Measurements from ENCODE around the gene HCK. TPM values are rescaled to one million over a fixed set of nuclear protein-coding genes. Genes with fewer than 3 reads are reported as not detected.

Gene HCK
- polyA plus RNA-seq, 1 experiment, result 0.05 TPM

DNA sequence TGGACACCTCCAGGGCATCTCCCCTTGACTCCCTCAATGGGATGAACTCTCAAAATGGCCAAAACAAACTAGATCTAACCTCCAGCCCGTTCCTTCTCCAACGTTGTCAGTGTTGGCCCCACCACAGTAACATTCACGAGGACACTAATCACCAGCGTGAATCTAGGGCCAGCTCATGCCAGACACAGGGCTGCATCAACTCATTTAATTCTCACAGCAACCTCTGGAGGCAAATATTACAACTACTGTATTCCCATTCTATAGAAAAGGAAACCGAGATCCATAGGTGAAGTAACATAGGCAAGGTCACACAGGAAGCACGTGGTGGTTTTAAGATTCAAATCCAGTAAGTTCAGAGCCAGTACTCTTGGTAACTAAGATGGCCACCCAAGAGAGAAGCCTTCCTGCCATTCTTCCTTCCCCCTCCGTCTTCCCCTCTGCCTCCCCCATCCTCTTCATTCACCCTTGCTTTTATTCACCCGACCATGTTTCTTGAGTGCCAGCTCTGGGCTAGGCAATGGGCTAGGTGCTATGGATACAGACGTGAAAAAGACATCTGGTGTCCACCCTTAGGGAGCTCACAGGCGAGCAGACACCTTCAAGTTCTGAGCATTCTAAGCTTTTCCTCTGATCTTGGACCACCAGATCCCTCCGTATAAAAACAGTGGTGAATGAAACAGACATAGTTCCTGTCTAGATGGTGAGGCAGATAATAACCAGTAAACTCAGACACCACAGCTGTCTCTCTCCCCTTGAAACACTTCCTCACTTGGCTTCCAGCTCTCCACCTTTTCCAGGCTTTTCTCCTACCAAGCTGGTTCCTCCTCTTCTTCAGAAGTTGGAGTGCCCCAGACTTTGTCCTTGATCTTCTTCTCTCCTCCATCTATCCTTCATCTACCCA lies 32.2 kb upstream of the HCK start:
- ChIA-PET POLR2A (no interaction called here), CTCF (interaction anchor here (1.9 to 5.2 kb wide), 4 partner anchors 11 to 173 kb away, joined by 5 to 40 read pairs (median 8); no protein-coding TSS in a partner anchor)
- no peak overlapping the region for H3K4me3 ChIP-seq (ENCODE audit: low read depth, low read length)
- peaks cover 33% of the 10 kb centered on the region for H3K27me3 ChIP-seq (ENCODE audit: control insufficient read depth, insufficient read depth, low read length)
- H3K36me3 ChIP-seq (ENCODE audit: control insufficient read depth, insufficient read depth, low read length), result no peaks in the 10 kb centered on the region
- TF ChIP-seq CTCF (IDR thresholded peaks at IDR 0.05; ENCODE audit: insufficient read depth, low read depth, low read length), result no peak
- no peak for DNase-seq (ENCODE audit: low read depth)

DNA sequence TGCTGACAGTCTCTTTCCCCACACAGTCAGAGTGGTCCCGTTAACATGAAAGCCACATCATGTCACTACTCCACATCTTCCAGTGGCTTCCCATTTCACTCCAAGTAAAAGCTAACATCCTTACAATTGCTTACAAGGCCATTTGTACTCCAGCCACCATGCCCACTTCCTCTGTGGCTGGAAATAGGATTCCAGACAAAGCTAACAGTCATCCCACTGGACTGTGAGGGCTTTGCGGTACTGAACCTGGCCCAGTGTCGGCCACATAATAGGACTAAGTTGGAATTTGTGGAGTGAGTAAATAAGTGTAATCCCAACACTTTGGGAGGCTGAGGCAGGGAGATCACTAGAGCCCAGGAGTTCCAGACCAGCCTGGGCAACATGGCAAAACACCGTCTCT lies 31.0 kb upstream of the HCK start:
- no peak for DNase-seq (ENCODE audit: low read depth)
- TF ChIP-seq CTCF (IDR thresholded peaks at IDR 0.05; ENCODE audit: insufficient read depth, low read depth, low read length), result no peak
- H3K4me3 ChIP-seq (ENCODE audit: low read depth, low read length), result no peak overlapping the region
- H3K36me3 ChIP-seq (ENCODE audit: control insufficient read depth, insufficient read depth, low read length), result no peaks in the 10 kb centered on the region
- peaks cover 30% of the 10 kb centered on the region for H3K27me3 ChIP-seq (ENCODE audit: control insufficient read depth, insufficient read depth, low read length)
- ChIA-PET POLR2A (no interaction called here), CTCF (interaction anchor here (1.9 to 5.2 kb wide), 3 partner anchors 10 to 175 kb away, joined by 5 to 40 read pairs (median 10); no protein-coding TSS in a partner anchor)

GRCh38 chr20:32024683-32025295 lies 27.3 kb upstream of the HCK start:
- Histone ChIP-seq H3K36me3 (ENCODE audit: control insufficient read depth, insufficient read depth, low read length) (no peaks in the 10 kb centered on the region), H3K27me3 (ENCODE audit: control insufficient read depth, insufficient read depth, low read length) (peaks cover 22% of the 10 kb centered on the region), H3K4me3 (ENCODE audit: low read depth, low read length) (no peak overlapping the region)
- no peak for DNase-seq (ENCODE audit: low read depth)
- TF ChIP-seq CTCF (IDR thresholded peaks at IDR 0.05; ENCODE audit: insufficient read depth, low read depth, low read length), result no peak
- CTCF ChIA-PET, result interaction anchor here (1.7 kb wide), 1 partner anchor 202 kb away, joined by 4 read pairs; no protein-coding TSS in a partner anchor
- POLR2A ChIA-PET, result no interaction called here

GRCh38 chr20:32027643-32028042 lies 24.4 kb upstream of the HCK start:
- no peak for DNase-seq (ENCODE audit: low read depth)
- no peak for TF ChIP-seq CTCF (IDR thresholded peaks at IDR 0.05; ENCODE audit: insufficient read depth, low read depth, low read length)
- CTCF ChIA-PET, result interaction anchor here (1.1 to 6.9 kb wide), 2 partner anchors 64 to 174 kb away, joined by 4 to 121 read pairs; no protein-coding TSS in a partner anchor
- POLR2A ChIA-PET, result no interaction called here
- H3K36me3 ChIP-seq (ENCODE audit: control insufficient read depth, insufficient read depth, low read length), result no peaks in the 10 kb centered on the region
- no peak overlapping the region for H3K4me3 ChIP-seq (ENCODE audit: low read depth, low read length)
- H3K27me3 ChIP-seq (ENCODE audit: control insufficient read depth, insufficient read depth, low read length), result peaks cover 22% of the 10 kb centered on the region
